ENCODE measurements around the gene ZDHHC22.
"Not testable (repeated sequence)": the region's sequence is repeated elsewhere in the genome, so short reads cannot be mapped to it uniquely, and the experiment has no call there.

ZDHHC22 gene

DNA sequence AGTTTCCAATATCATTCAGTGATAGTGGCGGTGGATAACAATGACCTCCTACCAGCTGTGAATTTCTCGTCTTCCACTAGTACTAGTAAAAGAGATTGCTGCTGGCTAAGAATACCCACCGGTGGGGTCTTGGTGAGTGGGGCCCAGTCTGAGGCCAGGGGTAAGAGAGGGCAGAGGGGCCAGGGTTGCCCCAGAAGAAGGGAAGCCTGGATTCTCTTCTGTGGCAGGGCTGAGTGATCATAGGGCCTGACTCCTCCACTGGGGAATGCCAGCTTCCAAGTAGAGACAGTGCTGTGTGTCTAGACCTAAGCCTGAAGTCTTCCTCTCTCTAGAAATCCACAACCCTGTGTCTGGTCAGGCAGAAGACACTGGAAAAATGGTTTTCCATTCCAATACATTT lies 34.3 kb upstream of the ZDHHC22 start:
- Histone ChIP-seq H3K9me2 (replicated peaks; ENCODE audit: insufficient read depth, low read length) (no peaks in the 10 kb centered on the region), H2AFZ (ENCODE audit: low read depth, low read length, severe bottlenecking) (no peak overlapping the region), H3K79me2 (ENCODE audit: insufficient read depth, low read length) (no peaks in the 10 kb centered on the region), H3K27me3 (ENCODE audit: low read length) (no peaks in the 10 kb centered on the region), H3K27ac (ENCODE audit: low read depth, low read length) (no peak overlapping the region), H4K20me1 (ENCODE audit: low read depth, low read length) (no peaks in the 10 kb centered on the region), H3F3A (ENCODE audit: insufficient read depth) (no peaks in the 10 kb centered on the region), H3K9me3 (ENCODE audit: insufficient read depth, low read length) (no peaks in the 10 kb centered on the region), H3K36me3 (ENCODE audit: low read length) (no peaks in the 10 kb centered on the region), H3K4me3 (ENCODE audit: insufficient read depth, low read length, poor library complexity, severe bottlenecking) (no peak overlapping the region), H3K9ac (ENCODE audit: low read length) (no peak overlapping the region), H3K4me2 (ENCODE audit: low read depth, low read length, poor library complexity, severe bottlenecking) (no peak overlapping the region)
- no peak for TF ChIP-seq EZH2phosphoT487 (conservative IDR thresholded peaks at IDR 0.05; ENCODE audit: low read length)
- TF ChIP-seq, protein P1, sequence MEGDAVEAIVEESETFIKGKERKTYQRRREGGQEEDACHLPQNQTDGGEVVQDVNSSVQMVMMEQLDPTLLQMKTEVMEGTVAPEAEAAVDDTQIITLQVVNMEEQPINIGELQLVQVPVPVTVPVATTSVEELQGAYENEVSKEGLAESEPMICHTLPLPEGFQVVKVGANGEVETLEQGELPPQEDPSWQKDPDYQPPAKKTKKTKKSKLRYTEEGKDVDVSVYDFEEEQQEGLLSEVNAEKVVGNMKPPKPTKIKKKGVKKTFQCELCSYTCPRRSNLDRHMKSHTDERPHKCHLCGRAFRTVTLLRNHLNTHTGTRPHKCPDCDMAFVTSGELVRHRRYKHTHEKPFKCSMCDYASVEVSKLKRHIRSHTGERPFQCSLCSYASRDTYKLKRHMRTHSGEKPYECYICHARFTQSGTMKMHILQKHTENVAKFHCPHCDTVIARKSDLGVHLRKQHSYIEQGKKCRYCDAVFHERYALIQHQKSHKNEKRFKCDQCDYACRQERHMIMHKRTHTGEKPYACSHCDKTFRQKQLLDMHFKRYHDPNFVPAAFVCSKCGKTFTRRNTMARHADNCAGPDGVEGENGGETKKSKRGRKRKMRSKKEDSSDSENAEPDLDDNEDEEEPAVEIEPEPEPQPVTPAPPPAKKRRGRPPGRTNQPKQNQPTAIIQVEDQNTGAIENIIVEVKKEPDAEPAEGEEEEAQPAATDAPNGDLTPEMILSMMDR (IDR thresholded peaks at IDR 0.05; ENCODE audit: insufficient read depth, low read length, poor library complexity, severe bottlenecking): no peak

DNA sequence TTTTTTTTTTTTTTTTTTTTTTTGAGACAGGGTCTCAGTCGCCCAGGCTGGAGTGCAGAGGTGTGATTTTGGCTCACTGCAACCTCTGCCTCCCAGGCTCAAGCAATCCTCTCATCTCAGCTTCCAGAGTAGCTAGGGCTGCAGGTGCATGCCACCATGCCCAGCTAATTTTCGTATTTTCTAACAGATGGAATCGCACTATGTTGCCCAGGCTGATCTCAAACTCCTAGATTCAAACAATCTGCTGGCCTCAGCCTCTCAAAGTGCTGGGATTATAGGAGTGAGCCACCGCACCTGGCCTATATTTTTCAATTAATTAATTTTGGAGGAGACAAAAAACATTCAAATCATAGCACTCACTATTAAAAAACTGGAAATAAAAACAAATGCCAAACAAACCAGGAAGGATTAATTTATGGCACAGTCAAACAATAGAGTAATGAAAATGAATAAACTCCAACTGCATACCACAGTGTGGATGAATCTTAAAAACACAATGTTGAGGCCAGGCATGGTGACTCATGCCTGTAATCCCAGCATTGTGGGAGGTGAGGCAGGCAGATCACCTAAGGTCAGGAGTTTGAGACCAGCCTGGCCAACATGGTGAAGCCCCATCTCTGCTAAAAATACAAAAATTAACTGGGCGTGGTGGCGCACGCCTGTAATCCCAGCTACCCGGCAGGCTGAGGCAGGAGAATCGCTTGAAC lies 32.5 kb upstream of the ZDHHC22 start:
- H3F3A ChIP-seq (ENCODE audit: insufficient read depth); H3K79me2 ChIP-seq (ENCODE audit: insufficient read depth, low read length); H3K36me3 ChIP-seq (ENCODE audit: low read length); H2AFZ ChIP-seq (ENCODE audit: low read depth, low read length, severe bottlenecking); H3K9me2 ChIP-seq (replicated peaks; ENCODE audit: insufficient read depth, low read length); H3K4me2 ChIP-seq (ENCODE audit: low read depth, low read length, poor library complexity, severe bottlenecking); H4K20me1 ChIP-seq (ENCODE audit: low read depth, low read length); H3K9ac ChIP-seq (ENCODE audit: low read length); H3K27me3 ChIP-seq (ENCODE audit: low read length); H3K27ac ChIP-seq (ENCODE audit: low read depth, low read length); H3K4me3 ChIP-seq (ENCODE audit: insufficient read depth, low read length, poor library complexity, severe bottlenecking); H3K9me3 ChIP-seq (ENCODE audit: insufficient read depth, low read length): not testable (repeated sequence)

DNA sequence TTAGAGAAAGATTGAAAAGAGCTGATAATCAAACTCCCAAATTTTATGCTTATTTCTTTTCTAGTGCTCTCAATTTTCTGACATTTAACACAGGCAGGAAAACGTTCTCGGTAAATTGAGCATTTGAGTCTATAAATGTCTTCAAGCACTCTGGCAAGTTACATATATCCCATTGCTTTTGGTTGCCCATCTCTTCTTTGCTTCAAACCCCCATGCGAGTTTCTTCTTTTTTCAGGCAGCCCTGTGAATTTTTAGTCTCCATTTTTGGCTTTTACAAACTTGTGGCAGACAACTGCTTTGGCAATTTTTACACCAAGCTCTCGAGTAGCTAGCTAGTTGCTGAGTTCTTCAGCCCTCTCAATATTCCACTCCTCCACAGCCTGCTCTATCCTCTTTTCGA lies 31.3 kb upstream of the ZDHHC22 start:
- Histone ChIP-seq H3F3A (ENCODE audit: insufficient read depth) (no peaks in the 10 kb centered on the region), H3K9me3 (ENCODE audit: insufficient read depth, low read length) (0 out of 2 replicates have a peak, but pooled peaks cover 7% of the 10 kb centered on the region), H3K9me2 (replicated peaks; ENCODE audit: insufficient read depth, low read length) (no peaks in the 10 kb centered on the region), H3K27me3 (ENCODE audit: low read length) (no peaks in the 10 kb centered on the region), H3K79me2 (ENCODE audit: insufficient read depth, low read length) (no peaks in the 10 kb centered on the region), H2AFZ (ENCODE audit: low read depth, low read length, severe bottlenecking) (no peak overlapping the region), H3K9ac (ENCODE audit: low read length) (no peak overlapping the region), H4K20me1 (ENCODE audit: low read depth, low read length) (no peaks in the 10 kb centered on the region), H3K36me3 (ENCODE audit: low read length) (no peaks in the 10 kb centered on the region), H3K4me2 (ENCODE audit: low read depth, low read length, poor library complexity, severe bottlenecking) (no peak overlapping the region), H3K4me3 (ENCODE audit: insufficient read depth, low read length, poor library complexity, severe bottlenecking) (no peak overlapping the region), H3K27ac (ENCODE audit: low read depth, low read length) (no peak overlapping the region)
- TF ChIP-seq, protein P1 (IDR thresholded peaks at IDR 0.05; ENCODE audit: insufficient read depth, low read length, poor library complexity, severe bottlenecking): no peak
- TF ChIP-seq EZH2phosphoT487 (conservative IDR thresholded peaks at IDR 0.05; ENCODE audit: low read length): no peak

DNA sequence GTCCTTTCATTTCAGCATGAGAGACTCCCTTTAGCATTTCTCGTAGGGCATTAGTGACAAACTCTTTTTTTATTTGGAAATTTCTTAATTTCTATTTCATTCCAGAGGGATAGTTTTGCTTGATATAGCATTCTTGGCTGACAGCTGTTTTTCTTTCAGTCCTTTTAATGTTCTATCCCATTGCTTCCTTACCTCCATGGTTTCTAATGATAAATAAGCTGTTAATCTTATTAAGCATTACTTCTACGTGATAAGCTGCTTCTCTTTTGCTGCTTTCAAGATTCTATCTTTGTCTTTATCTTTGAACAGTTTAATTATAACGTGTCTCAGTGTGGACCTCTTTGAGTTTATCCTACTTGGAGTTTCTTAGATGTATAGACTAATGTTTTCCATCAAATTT lies 28.5 kb upstream of the ZDHHC22 start:
- Histone ChIP-seq H3K9me3 (ENCODE audit: insufficient read depth, low read length) (0 out of 2 replicates have a peak, but pooled peaks cover 7% of the 10 kb centered on the region), H3K4me3 (ENCODE audit: insufficient read depth, low read length, poor library complexity, severe bottlenecking) (no peak overlapping the region), H3K9me2 (replicated peaks; ENCODE audit: insufficient read depth, low read length) (no peaks in the 10 kb centered on the region), H3K9ac (ENCODE audit: low read length) (no peak overlapping the region), H3K4me2 (ENCODE audit: low read depth, low read length, poor library complexity, severe bottlenecking) (no peak overlapping the region), H2AFZ (ENCODE audit: low read depth, low read length, severe bottlenecking) (no peak overlapping the region), H3K36me3 (ENCODE audit: low read length) (no peaks in the 10 kb centered on the region), H3K27me3 (ENCODE audit: low read length) (no peaks in the 10 kb centered on the region), H3K79me2 (ENCODE audit: insufficient read depth, low read length) (no peaks in the 10 kb centered on the region), H4K20me1 (ENCODE audit: low read depth, low read length) (no peaks in the 10 kb centered on the region), H3K27ac (ENCODE audit: low read depth, low read length) (no peak overlapping the region), H3F3A (ENCODE audit: insufficient read depth) (no peaks in the 10 kb centered on the region)
- TF ChIP-seq EZH2phosphoT487 (conservative IDR thresholded peaks at IDR 0.05; ENCODE audit: low read length): no peak
- TF ChIP-seq, protein P1 (IDR thresholded peaks at IDR 0.05; ENCODE audit: insufficient read depth, low read length, poor library complexity, severe bottlenecking): no peak
